WTC11 (cell line): Measurements from ENCODE around the gene HOXB13.

Experiments used
- CREB1 ChIP-seq: sonication (generic); formaldehyde crosslinking; IDR thresholded peaks from 2 replicates; pipeline ENCODE4 v1.8.0; 2023; ENCODE audit warnings: mild to moderate bottlenecking, missing genetic modification reagents
- FOXJ3 ChIP-seq: sonication (generic); formaldehyde crosslinking; IDR thresholded peaks from 2 replicates; pipeline ENCODE4 v1.9.0; 2021; ENCODE audit warnings: missing genetic modification reagents, mild to moderate bottlenecking, borderline replicate concordance
- KAT7 ChIP-seq: sonication (generic); formaldehyde crosslinking; IDR thresholded peaks from 2 replicates; pipeline ENCODE4 v1.8.1; 2023; ENCODE audit warnings: missing genetic modification reagents, mild to moderate bottlenecking, borderline replicate concordance
- TEAD4 ChIP-seq: sonication (generic); formaldehyde crosslinking; IDR thresholded peaks from 2 replicates; pipeline ENCODE4 v1.8.0; 2022; ENCODE audit warnings: mild to moderate bottlenecking, missing genetic modification reagents
- TP53 ChIP-seq: sonication (generic); formaldehyde crosslinking; IDR thresholded peaks from 2 replicates; pipeline ENCODE4 v1.8.1; 2023; ENCODE audit warnings: mild to moderate bottlenecking, missing genetic modification reagents
- ZNF121 ChIP-seq: sonication (generic); formaldehyde crosslinking; IDR thresholded peaks from 2 replicates; pipeline ENCODE4 v1.8.0; 2023; ENCODE audit warnings: missing genetic modification reagents
- TF ChIP-seq, protein P1 (sequence below): fragments of 200-600 bp; IDR thresholded peaks from 2 replicates; pipeline ENCODE4 v1.8.0; 2022; ENCODE audit warnings: antibody characterized with exemption
- TF ChIP-seq, protein P2 (sequence below): sonication (generic); formaldehyde crosslinking; IDR thresholded peaks from 2 replicates; pipeline ENCODE4 v1.8.0; 2022; ENCODE audit warnings: mild to moderate bottlenecking, missing genetic modification reagents
- TF ChIP-seq, protein P3 (sequence below): sonication (generic); formaldehyde crosslinking; IDR thresholded peaks from 2 replicates; pipeline ENCODE4 v1.8.1; 2023; ENCODE audit warnings: mild to moderate bottlenecking, missing genetic modification reagents, moderate library complexity
- TF ChIP-seq, protein P4 (sequence below): sonication (generic); formaldehyde crosslinking; conservative IDR thresholded peaks from 2 replicates; pipeline ENCODE4 v1.8.1; 2023; ENCODE audit warnings: mild to moderate bottlenecking, low read depth, missing genetic modification reagents, moderate library complexity

DNA sequence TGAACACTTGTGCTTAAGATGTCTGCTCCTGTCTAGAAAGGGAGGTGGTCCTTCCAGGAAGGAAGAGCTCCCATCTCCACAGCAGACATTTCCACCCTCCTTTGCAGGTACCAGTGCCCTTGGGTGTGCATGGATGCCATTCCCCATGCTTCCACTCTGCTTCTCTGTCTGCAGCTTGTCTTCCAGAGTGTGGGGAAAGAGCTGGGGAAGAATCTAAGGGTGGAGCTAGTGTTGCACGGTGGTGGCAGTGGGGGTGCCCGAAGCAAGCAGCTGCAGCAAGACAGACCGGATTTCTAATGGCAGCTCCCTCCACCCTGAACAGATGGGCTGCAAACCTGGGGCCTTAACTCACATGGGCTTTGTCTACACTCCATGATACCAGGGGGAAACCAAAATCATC is 22.6 kb upstream of the HOXB13 start:
- TF ChIP-seq, protein P1, sequence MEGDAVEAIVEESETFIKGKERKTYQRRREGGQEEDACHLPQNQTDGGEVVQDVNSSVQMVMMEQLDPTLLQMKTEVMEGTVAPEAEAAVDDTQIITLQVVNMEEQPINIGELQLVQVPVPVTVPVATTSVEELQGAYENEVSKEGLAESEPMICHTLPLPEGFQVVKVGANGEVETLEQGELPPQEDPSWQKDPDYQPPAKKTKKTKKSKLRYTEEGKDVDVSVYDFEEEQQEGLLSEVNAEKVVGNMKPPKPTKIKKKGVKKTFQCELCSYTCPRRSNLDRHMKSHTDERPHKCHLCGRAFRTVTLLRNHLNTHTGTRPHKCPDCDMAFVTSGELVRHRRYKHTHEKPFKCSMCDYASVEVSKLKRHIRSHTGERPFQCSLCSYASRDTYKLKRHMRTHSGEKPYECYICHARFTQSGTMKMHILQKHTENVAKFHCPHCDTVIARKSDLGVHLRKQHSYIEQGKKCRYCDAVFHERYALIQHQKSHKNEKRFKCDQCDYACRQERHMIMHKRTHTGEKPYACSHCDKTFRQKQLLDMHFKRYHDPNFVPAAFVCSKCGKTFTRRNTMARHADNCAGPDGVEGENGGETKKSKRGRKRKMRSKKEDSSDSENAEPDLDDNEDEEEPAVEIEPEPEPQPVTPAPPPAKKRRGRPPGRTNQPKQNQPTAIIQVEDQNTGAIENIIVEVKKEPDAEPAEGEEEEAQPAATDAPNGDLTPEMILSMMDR: no peak
- TF ChIP-seq, protein P2, sequence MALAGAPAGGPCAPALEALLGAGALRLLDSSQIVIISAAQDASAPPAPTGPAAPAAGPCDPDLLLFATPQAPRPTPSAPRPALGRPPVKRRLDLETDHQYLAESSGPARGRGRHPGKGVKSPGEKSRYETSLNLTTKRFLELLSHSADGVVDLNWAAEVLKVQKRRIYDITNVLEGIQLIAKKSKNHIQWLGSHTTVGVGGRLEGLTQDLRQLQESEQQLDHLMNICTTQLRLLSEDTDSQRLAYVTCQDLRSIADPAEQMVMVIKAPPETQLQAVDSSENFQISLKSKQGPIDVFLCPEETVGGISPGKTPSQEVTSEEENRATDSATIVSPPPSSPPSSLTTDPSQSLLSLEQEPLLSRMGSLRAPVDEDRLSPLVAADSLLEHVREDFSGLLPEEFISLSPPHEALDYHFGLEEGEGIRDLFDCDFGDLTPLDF (CRISPR knock-in tag): no peak
- TF ChIP-seq, protein P3, sequence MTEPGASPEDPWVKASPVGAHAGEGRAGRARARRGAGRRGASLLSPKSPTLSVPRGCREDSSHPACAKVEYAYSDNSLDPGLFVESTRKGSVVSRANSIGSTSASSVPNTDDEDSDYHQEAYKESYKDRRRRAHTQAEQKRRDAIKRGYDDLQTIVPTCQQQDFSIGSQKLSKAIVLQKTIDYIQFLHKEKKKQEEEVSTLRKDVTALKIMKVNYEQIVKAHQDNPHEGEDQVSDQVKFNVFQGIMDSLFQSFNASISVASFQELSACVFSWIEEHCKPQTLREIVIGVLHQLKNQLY: no peak
- TF ChIP-seq, protein P4, sequence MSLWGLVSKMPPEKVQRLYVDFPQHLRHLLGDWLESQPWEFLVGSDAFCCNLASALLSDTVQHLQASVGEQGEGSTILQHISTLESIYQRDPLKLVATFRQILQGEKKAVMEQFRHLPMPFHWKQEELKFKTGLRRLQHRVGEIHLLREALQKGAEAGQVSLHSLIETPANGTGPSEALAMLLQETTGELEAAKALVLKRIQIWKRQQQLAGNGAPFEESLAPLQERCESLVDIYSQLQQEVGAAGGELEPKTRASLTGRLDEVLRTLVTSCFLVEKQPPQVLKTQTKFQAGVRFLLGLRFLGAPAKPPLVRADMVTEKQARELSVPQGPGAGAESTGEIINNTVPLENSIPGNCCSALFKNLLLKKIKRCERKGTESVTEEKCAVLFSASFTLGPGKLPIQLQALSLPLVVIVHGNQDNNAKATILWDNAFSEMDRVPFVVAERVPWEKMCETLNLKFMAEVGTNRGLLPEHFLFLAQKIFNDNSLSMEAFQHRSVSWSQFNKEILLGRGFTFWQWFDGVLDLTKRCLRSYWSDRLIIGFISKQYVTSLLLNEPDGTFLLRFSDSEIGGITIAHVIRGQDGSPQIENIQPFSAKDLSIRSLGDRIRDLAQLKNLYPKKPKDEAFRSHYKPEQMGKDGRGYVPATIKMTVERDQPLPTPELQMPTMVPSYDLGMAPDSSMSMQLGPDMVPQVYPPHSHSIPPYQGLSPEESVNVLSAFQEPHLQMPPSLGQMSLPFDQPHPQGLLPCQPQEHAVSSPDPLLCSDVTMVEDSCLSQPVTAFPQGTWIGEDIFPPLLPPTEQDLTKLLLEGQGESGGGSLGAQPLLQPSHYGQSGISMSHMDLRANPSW (CRISPR knock-in tag): no peak
- TF ChIP-seq KAT7 (no peak), CREB1 (CRISPR knock-in tag) (no peak), TP53 (CRISPR knock-in tag) (no peak), ZNF121 (no peak), FOXJ3 (CRISPR knock-in tag) (no peak), TEAD4 (CRISPR knock-in tag) (no peak)
